Transverse colon (tissue), 4 donors: Measurements from ENCODE around the gene VSTM4. TPM values are rescaled to one million over a fixed set of nuclear protein-coding genes. Genes with fewer than 3 reads are reported as not detected.

ENCODE experiments used
- DNase-seq: peaks from one replicate; pipeline ENCODE4 v3.0.0-alpha.2; 2019
- H3K27ac ChIP-seq, 4 donors: fragments of 200-600 bp; sonication (generic); 2 replicates each; pipeline ENCODE4 v1.5.1; 2016 to 2018; ENCODE audit warnings: inconsistent platforms in 4 of 4
- H3K27me3 ChIP-seq: fragments of 200-600 bp; sonication (generic); 2 replicates; pipeline ENCODE4 v1.5.1; 2017; ENCODE audit warnings: inconsistent platforms
- H3K36me3 ChIP-seq, 4 donors: fragments of 200-600 bp; sonication (generic); 2 replicates each; pipeline ENCODE4 v1.5.1; 2017 to 2019; ENCODE audit warnings: inconsistent platforms in 4 of 4
- H3K4me1 ChIP-seq, 4 donors: fragments of 200-600 bp; sonication (generic); 2 replicates each; pipeline ENCODE4 v1.5.1; 2017 to 2020; ENCODE audit warnings: inconsistent platforms in 4 of 4
- H3K4me3 ChIP-seq, 4 donors: fragments of 200-600 bp; sonication (generic); 1 replicate in 1 of 4; 2 replicates in 3 of 4; pipeline versions ENCODE4 v1.5.1 to v1.6.1; 2017 to 2019; ENCODE audit warnings: inconsistent platforms in 4 of 4
- H3K9me3 ChIP-seq, 2 donors: fragments of 200-600 bp; sonication (generic); 2 replicates each; pipeline ENCODE4 v1.5.1; 2017 to 2019; ENCODE audit warnings: inconsistent platforms in 2 of 2
- EP300 ChIP-seq: sonication (generic); formaldehyde crosslinking; IDR thresholded peaks from one replicate; pipeline ENCODE4 v1.6.1; 2017; ENCODE audit warnings: antibody characterized with exemption, low read depth
- POLR2A ChIP-seq: fragments of 450-650 bp; IDR thresholded peaks from one replicate; pipeline ENCODE4 v1.6.1; 2016; ENCODE audit warnings: antibody characterized with exemption, mild to moderate bottlenecking, moderate library complexity
- POLR2AphosphoS5 ChIP-seq, 3 donors: sonication (generic); formaldehyde crosslinking; IDR thresholded peaks; one replicate each; pipeline ENCODE4 v1.6.1; 2016; ENCODE audit warnings: antibody characterized with exemption in 3 of 3
- whole genome bisulfite sequencing, 2 donors: methylation state at CpG; one replicate each; pipeline ENCODE4 v1.1.5; 2018; ENCODE audit warnings: low coverage in 1 of 2; 5-methylcytosine and 5-hydroxymethylcytosine counted together
- in situ Hi-C, 4 donors: fragments of 200-750 bp; cut with MboI; loops; one replicate each; pipeline versions ENCODE4 v1.15.0 to v1.15.1; 2017; ENCODE audit warnings: low sequenced_read_pairs in 3 of 4, low pct_ligation_motif_present in 1 of 4, low pct_unique_long_range_greater_than_20kb in 1 of 4
- intact Hi-C: fragments of 100-400 bp; cut with DNase I; formaldehyde crosslinking; loops from one replicate; pipeline ENCODE4 v1.15.1; 2023; ENCODE audit warnings: low total_unique reads
- total RNA-seq, 4 donors: library from RNA; depleted of rRNA; stranded (reverse); fragments of >200 nt; gene quantifications; one replicate each; pipeline ENCODE4 v1.1.0, GENCODE V29; 2016
- TF ChIP-seq, protein P1 (sequence below), 5 experiments: fragments of 200-600 bp in 3 of 5; fragments of 450-650 bp in 2 of 5; sonication (generic) in 3 of 5; IDR thresholded peaks; 1 replicate in 2 of 5; 2 replicates in 3 of 5; pipeline ENCODE4 v1.5.1; 2016 to 2017; ENCODE audit warnings: antibody characterized with exemption in 5 of 5, inconsistent platforms in 3 of 5, mild to moderate bottlenecking in 2 of 5, moderate library complexity in 1 of 5

Gene VSTM4
- total RNA-seq, 4 donors from 2014 or later, result 2.2 to 6.0 (median 3.9) TPM

DNA sequence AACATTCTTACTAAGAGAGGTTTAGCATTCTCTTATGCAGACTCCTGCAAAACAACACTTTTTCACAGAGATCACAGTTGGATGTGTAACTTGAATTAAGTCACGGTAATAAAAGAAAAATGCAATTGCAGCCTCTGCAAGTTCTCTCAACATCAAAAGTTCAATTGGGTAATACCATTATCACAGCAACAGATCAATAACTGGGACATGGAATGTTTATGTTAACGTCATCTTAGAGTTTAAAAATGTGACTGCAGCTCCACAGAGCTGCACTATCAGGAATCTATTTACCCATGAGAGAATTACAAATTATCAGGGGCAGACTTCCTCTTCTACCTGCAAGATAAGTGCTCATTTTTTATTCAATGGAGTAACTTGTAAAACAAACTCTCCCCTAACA is 86.7 kb downstream of the VSTM4 start:
- DNase-seq, result no peak
- intact Hi-C loops, result no loop called here

GRCh38 chr10:49025347-49025983 is 89.9 kb downstream of the VSTM4 start:
- H3K9me3 ChIP-seq, result no peaks in the 10 kb centered on the region
- H3K4me3 ChIP-seq, result no peak overlapping the region
- intact Hi-C loops (no loop called here), in situ Hi-C loops (no loop called here)
- TF ChIP-seq, protein P1, sequence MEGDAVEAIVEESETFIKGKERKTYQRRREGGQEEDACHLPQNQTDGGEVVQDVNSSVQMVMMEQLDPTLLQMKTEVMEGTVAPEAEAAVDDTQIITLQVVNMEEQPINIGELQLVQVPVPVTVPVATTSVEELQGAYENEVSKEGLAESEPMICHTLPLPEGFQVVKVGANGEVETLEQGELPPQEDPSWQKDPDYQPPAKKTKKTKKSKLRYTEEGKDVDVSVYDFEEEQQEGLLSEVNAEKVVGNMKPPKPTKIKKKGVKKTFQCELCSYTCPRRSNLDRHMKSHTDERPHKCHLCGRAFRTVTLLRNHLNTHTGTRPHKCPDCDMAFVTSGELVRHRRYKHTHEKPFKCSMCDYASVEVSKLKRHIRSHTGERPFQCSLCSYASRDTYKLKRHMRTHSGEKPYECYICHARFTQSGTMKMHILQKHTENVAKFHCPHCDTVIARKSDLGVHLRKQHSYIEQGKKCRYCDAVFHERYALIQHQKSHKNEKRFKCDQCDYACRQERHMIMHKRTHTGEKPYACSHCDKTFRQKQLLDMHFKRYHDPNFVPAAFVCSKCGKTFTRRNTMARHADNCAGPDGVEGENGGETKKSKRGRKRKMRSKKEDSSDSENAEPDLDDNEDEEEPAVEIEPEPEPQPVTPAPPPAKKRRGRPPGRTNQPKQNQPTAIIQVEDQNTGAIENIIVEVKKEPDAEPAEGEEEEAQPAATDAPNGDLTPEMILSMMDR (IDR thresholded peaks at IDR 0.05), result no peak
- TF ChIP-seq EP300 (no peak), POLR2A (no peak), POLR2AphosphoS5 (IDR thresholded peaks at IDR 0.05) (no peak)
- no peak overlapping the region for H3K27ac ChIP-seq
- H3K36me3 ChIP-seq, result no peaks in the 10 kb centered on the region
- whole genome bisulfite sequencing, 2 donors, result 68% methylated on average over 7 of the region's 7 CpGs; no CpG with 5 or more reads in 1 of the 2 donors
- no peaks in the 10 kb centered on the region for H3K27me3 ChIP-seq
- H3K4me1 ChIP-seq, result peaks cover 0 to 9% (median 3%) of the 10 kb centered on the region in 4 donors
- no peak for DNase-seq

More for the DNA sequence above, 86.7 kb downstream of the VSTM4 start:
- in situ Hi-C loops, result no loop called here
- no peaks in the 10 kb centered on the region for H3K27me3 ChIP-seq
- WGBS, 2 donors, result 77 to 94% methylated on average over 2 of the region's 2 CpGs
- no peaks in the 10 kb centered on the region for H3K36me3 ChIP-seq
- TF ChIP-seq EP300, result no peak
- TF ChIP-seq, protein P1 (IDR thresholded peaks at IDR 0.05), result no peak
- no peak for TF ChIP-seq POLR2A
- H3K4me3 ChIP-seq, result no peak overlapping the region
- no peaks in the 10 kb centered on the region for H3K9me3 ChIP-seq
- H3K27ac ChIP-seq, result no peak overlapping the region
- H3K4me1 ChIP-seq, result peaks cover 0 to 3% (median under 1%) of the 10 kb centered on the region in 4 donors

- Histone ChIP-seq H3K27ac (peak overlapping the region; percentile 38 to 69 (median 56)), H3K4me3 (no peak overlapping the region), H3K9me3 (no peaks in the 10 kb centered on the region), H3K36me3 (no peaks in the 10 kb centered on the region), H3K4me1 (peaks cover 0 to 9% (median 3%) of the 10 kb centered on the region in 4 donors), H3K27me3 (no peaks in the 10 kb centered on the region)
- no peak for DNase-seq
- 61 to 88% methylated on average over 3 of the region's 3 CpGs for WGBS, 2 donors
- TF ChIP-seq EP300, result no peak
- TF ChIP-seq, protein P1 (IDR thresholded peaks at IDR 0.05), result no peak
- TF ChIP-seq POLR2AphosphoS5 (IDR thresholded peaks at IDR 0.05), result no peak
- TF ChIP-seq POLR2A, result no peak
- in situ Hi-C loops, result no loop called here
- intact Hi-C loops, result no loop called here
Observed at GRCh38 chr10:49024484-49024883, 90.8 kb downstream of the VSTM4 start.

GRCh38 chr10:49023752-49024151 is 91.6 kb downstream of the VSTM4 start:
- Histone ChIP-seq H3K4me3 (no peak overlapping the region), H3K4me1 (peaks cover 0 to 9% (median 3%) of the 10 kb centered on the region in 4 donors), H3K27ac (peak overlapping the region; percentile 38 to 69 (median 56)), H3K36me3 (no peaks in the 10 kb centered on the region), H3K27me3 (no peaks in the 10 kb centered on the region), H3K9me3 (no peaks in the 10 kb centered on the region)
- 53 to 63% methylated on average over 5 of the region's 5 CpGs for WGBS, 2 donors
- intact Hi-C loops (no loop called here), in situ Hi-C loops (no loop called here)
- TF ChIP-seq POLR2AphosphoS5 (IDR thresholded peaks at IDR 0.05) (no peak), POLR2A (no peak), EP300 (no peak)
- TF ChIP-seq, protein P1 (IDR thresholded peaks at IDR 0.05), result no peak
- no peak for DNase-seq
